ENCODE results near the gene ATG7. TPM values are rescaled to one million over a fixed set of nuclear protein-coding genes. Genes with fewer than 3 reads are reported as not detected.

ATG7 gene
- total and polyA plus RNA-seq, 10 of the 15 experiments (the other 5 are each of a cell fraction or from before 2014, with no cell fraction given) = 13.5 to 49.5 (median 26.4) TPM

DNA sequence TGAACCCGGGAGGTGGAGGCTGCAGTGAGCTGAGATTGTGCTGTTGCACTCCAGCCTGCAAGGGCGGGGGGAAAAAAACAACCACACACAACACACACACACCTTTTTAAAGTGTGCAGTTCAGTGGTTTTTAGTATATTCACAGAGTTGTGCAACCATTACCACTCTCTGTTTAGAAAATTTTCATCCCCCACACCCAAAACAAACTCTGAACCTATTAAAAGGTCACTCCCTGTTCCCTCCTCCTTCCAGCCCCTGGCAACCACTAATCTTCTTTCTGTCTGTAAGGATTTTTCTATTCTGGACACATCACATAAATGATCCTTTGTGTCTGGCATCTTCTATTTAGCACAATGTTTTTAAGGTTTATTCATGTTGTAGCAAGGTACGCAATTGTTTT is 159.1 kb downstream of the ATG7 start:
- Histone ChIP-seq H3K4me3 (no peak overlapping the region), H4K20me1 (ENCODE audit: control insufficient read depth, insufficient read depth) (no peaks in the 10 kb centered on the region), H3K4me2 (ENCODE audit: control insufficient read depth, insufficient read depth) (no peak overlapping the region), H3K4me1 (ENCODE audit: control insufficient read depth, insufficient read depth, low read length) (no peaks in the 10 kb centered on the region), H3K79me2 (ENCODE audit: control insufficient read depth, insufficient read depth, low read length) (no peaks in the 10 kb centered on the region), H3K36me3 (ENCODE audit: control insufficient read depth in 2 of 2, insufficient read depth in 2 of 2, low read length in 1 of 2) (peaks cover 2 to 4% of the 10 kb centered on the region in 2 experiments; a peak in 2 of 4 replicates), H3K9me3 (replicated peaks; ENCODE audit: control insufficient read depth, insufficient read depth, low read length) (no peaks in the 10 kb centered on the region), H3K27me3 (replicated peaks in 1 of 2; ENCODE audit: control insufficient read depth in 2 of 2, insufficient read depth in 2 of 2, low read length in 1 of 2) (no peaks in the 10 kb centered on the region), H3K27ac (ENCODE audit: control insufficient read depth, insufficient read depth) (no peak overlapping the region), H3K9ac (ENCODE audit: control insufficient read depth, insufficient read depth, low read length) (no peak overlapping the region), H2AFZ (ENCODE audit: control insufficient read depth, low read depth, low read length) (no peak overlapping the region)
- DNase-seq (ENCODE audit: low read depth, low spot score) = no peak
- CTCF ChIA-PET = interaction anchor here (0.6 to 1.2 kb wide), 2 partner anchors 9 to 28 kb away, joined by 3 to 4 read pairs; no protein-coding TSS in a partner anchor
- RAD21 ChIA-PET (ENCODE audit: unreplicated experiment) = no interaction called here
- in situ Hi-C loops (cut with MboI) = no loop called here
- SMC1A ChIA-PET (ENCODE audit: uncharacterized antibody, unreplicated experiment) = interaction anchor here (0.8 kb wide), 1 partner anchor 9 kb away, joined by 3 read pairs; no protein-coding TSS in a partner anchor
- POLR2A ChIA-PET = no interaction called here
- intact Hi-C loops (cut with micrococcal nuclease; ENCODE audit: unreplicated experiment) = no loop called here
- TF ChIP-seq, protein P1, sequence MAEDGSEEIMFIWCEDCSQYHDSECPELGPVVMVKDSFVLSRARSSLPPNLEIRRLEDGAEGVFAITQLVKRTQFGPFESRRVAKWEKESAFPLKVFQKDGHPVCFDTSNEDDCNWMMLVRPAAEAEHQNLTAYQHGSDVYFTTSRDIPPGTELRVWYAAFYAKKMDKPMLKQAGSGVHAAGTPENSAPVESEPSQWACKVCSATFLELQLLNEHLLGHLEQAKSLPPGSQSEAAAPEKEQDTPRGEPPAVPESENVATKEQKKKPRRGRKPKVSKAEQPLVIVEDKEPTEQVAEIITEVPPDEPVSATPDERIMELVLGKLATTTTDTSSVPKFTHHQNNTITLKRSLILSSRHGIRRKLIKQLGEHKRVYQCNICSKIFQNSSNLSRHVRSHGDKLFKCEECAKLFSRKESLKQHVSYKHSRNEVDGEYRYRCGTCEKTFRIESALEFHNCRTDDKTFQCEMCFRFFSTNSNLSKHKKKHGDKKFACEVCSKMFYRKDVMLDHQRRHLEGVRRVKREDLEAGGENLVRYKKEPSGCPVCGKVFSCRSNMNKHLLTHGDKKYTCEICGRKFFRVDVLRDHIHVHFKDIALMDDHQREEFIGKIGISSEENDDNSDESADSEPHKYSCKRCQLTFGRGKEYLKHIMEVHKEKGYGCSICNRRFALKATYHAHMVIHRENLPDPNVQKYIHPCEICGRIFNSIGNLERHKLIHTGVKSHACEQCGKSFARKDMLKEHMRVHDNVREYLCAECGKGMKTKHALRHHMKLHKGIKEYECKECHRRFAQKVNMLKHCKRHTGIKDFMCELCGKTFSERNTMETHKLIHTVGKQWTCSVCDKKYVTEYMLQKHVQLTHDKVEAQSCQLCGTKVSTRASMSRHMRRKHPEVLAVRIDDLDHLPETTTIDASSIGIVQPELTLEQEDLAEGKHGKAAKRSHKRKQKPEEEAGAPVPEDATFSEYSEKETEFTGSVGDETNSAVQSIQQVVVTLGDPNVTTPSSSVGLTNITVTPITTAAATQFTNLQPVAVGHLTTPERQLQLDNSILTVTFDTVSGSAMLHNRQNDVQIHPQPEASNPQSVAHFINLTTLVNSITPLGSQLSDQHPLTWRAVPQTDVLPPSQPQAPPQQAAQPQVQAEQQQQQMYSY (CRISPR knock-in tag; IDR thresholded peaks at IDR 0.05) = no peak
- no peak for TF ChIP-seq SMC3 (IDR thresholded peaks at IDR 0.05; ENCODE audit: borderline replicate concordance, low read length)
- no peak for ATAC-seq
- 100% methylated on average over 3 of the region's 3 CpGs for WGBS (ENCODE audit: insufficient coverage, insufficient replicate concordance, low lambda C conversion rate, missing lambda C conversion rate)
- BruUV-seq (replicated peaks) = no TSS peak
- no peak for FAIRE-seq
